ENCODE data around the gene MLST8.
"Not testable (repeated sequence)": the region's sequence is repeated elsewhere in the genome, so short reads cannot be mapped to it uniquely, and the experiment has no call there.

Gene MLST8

DNA sequence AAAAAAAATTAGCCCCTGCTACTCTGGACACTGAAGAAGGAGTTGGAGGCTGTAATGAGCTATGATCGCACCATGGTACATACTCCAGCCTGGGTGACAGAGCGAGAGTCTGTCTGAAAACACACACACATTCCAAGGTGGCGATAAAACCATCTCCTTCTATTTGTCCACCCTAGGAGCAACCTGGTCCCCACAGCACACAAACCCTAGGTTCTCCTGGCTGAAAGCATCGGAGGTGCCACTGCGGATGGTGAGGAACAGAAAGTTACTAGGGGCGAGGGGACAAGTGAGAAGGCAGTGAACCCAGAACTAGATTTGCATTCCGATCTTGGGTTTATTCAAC is 47.5 kb downstream of the MLST8 start:
- DNase-seq, result no peak

DNA sequence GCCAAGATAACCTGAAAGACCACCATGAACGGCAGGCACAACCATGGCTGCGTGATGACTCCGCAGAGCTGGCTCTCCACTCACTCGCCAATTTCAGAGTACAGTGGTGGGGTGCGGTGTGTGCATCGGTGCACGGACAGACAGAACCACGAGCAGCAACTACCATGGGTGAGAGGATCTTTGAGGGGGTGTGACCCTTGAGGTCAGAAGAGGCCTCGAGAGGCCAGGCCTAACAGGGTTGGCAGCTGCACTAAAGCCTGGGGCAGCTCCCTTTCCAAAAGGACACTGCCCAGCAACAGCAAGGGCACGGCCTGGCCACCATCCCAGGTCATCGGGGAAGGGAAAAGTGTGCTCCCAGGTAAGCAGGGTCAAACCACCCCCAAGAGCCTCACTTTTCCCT is 48.0 kb downstream of the MLST8 start:
- DNase-seq, result no peak

DNA sequence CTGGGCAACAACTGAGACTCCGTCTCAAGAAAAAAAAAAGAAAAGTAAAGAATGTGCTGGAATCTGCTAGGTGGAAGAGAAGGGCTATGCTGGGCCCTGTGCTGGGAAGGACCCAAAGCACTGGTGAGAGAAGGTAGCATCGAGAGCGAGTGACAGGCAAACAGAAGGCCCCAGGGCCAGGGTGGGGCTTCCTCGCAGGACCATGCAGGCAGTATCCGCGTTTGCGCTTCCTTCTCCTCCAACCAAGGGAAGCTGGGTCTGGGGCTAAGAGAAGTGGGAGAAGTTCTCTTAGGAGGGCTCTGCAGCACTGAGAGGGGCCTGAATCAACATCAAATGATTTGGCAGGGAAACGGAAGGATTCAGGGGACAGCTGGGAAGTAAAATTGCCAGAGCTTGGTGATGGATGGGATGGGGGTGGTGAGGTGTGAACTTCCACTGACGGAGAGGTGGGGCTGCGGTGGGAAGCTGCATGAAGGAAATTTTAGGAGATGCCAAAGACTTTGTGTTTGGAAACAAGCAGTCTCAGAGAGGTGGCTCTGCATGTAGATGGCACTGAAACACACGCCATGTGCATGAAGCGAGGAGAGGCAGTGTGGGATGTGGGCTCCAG is 51.4 kb downstream of the MLST8 start:
- no peak for DNase-seq

DNA sequence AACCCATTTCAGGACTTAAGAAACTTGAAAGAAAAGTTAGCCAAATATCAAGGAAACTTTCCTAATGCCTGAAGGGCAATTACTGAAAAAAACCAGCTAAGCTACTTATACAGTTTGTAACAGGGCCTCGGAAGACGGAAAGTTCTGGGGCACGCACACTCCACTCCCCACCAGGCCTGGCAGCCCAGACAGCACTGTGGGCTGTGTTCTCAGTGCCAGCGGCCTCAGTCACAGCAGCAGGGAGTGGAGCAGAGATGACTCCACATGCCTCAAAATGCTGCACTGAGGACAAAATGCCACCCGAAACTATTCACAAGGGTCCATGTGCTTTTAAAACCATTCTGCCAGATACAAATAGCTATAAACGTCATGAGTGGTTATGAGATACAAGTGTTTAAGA is 52.5 kb downstream of the MLST8 start:
- no peak for DNase-seq

DNA sequence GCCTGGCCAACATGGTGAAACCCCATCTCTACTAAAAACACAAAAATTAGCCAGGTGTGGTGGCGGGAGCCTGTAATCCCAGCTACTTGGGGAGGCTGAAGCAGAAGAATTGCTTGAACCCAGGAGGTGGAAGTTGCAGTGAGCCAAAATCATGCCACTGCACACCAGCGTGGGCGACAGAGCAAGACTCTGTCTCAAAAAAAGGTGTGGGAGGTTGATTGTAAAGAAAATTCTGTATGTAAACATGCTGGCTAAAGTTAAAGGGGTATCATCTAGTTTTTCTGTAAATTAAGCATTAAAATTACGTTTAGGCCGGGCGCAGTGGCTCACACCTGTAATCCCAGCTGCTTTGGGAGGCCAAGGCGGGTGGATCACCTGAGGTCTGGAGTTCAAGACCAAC is 53.3 kb downstream of the MLST8 start:
- not testable (repeated sequence) for DNase-seq

All from NCI-H1694 (cell line).